ENCODE measurements around the gene KRT1.

Gene KRT1

GRCh38 chr12:52648012-52648550 lies 32.1 kb downstream of the KRT1 start:
- peak; percentile 29 for DNase-seq (ENCODE audit: low spot score)
- Histone ChIP-seq H3K27ac (no peak overlapping the region), H3K4me3 (no peak overlapping the region)
- TF ChIP-seq CTCF (IDR thresholded peaks at IDR 0.05): no peak

- Histone ChIP-seq H3K27ac (no peak overlapping the region), H3K4me3 (no peak overlapping the region)
- TF ChIP-seq CTCF (IDR thresholded peaks at IDR 0.05): no peak
- peak; percentile 52 for DNase-seq (ENCODE audit: low spot score)
These were observed 32.6 kb downstream of the KRT1 start for GRCh38 chr12:52647601-52648000.

GRCh38 chr12:52646613-52647012 lies 33.6 kb downstream of the KRT1 start:
- H3K27ac ChIP-seq: no peak overlapping the region
- DNase-seq (ENCODE audit: low spot score): peak; percentile 46
- TF ChIP-seq CTCF (IDR thresholded peaks at IDR 0.05): no peak
- H3K4me3 ChIP-seq: no peak overlapping the region

GRCh38 chr12:52645982-52646381 lies 34.2 kb downstream of the KRT1 start:
- peak; percentile 58 for DNase-seq (ENCODE audit: low spot score)
- Histone ChIP-seq H3K27ac (no peak overlapping the region), H3K4me3 (no peak overlapping the region)
- no peak for TF ChIP-seq CTCF (IDR thresholded peaks at IDR 0.05)

GRCh38 chr12:52645120-52645761 lies 35.0 kb downstream of the KRT1 start:
- DNase-seq (ENCODE audit: low spot score): peak; percentile 46
- Histone ChIP-seq H3K27ac (no peak overlapping the region), H3K4me3 (no peak overlapping the region)
- no peak for TF ChIP-seq CTCF (IDR thresholded peaks at IDR 0.05)

GRCh38 chr12:52644078-52644415 lies 36.2 kb downstream of the KRT1 start:
- TF ChIP-seq CTCF (IDR thresholded peaks at IDR 0.05): no peak
- DNase-seq (ENCODE audit: low spot score): peak; percentile 57
- H3K27ac ChIP-seq: no peak overlapping the region
- H3K4me3 ChIP-seq: no peak overlapping the region

Measured in coronary artery (tissue), 2 donors.